ENCODE data around the gene DMD. TPM values are rescaled to one million over a fixed set of nuclear protein-coding genes. Genes with fewer than 3 reads are reported as not detected.

The DMD gene
- total RNA-seq, 2 experiments from 2014 or later: 0.27 to 0.49 TPM

DNA sequence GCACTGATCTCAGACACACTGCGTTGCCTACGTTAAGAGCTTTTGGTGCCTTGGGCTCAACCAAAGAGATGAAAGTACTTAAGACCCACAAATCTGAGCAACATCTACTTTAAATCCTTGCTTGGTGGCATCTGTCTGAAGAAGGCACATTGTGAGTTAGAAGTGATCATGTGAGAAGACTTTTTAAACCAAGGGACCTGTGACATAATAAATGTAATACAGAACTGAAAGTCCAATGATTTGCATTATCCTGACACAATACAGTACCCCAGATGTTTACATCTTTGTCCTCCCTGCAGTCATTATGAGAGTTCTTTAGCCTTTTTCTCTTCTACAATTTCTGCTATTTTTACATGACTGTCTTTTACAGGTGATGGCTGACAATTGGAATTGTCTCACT, 2042.8 kb downstream of the DMD start:
- POLR2A ChIA-PET: no interaction called here
- TF ChIP-seq, protein P1, sequence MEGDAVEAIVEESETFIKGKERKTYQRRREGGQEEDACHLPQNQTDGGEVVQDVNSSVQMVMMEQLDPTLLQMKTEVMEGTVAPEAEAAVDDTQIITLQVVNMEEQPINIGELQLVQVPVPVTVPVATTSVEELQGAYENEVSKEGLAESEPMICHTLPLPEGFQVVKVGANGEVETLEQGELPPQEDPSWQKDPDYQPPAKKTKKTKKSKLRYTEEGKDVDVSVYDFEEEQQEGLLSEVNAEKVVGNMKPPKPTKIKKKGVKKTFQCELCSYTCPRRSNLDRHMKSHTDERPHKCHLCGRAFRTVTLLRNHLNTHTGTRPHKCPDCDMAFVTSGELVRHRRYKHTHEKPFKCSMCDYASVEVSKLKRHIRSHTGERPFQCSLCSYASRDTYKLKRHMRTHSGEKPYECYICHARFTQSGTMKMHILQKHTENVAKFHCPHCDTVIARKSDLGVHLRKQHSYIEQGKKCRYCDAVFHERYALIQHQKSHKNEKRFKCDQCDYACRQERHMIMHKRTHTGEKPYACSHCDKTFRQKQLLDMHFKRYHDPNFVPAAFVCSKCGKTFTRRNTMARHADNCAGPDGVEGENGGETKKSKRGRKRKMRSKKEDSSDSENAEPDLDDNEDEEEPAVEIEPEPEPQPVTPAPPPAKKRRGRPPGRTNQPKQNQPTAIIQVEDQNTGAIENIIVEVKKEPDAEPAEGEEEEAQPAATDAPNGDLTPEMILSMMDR (IDR thresholded peaks at IDR 0.05): no peak

DNA sequence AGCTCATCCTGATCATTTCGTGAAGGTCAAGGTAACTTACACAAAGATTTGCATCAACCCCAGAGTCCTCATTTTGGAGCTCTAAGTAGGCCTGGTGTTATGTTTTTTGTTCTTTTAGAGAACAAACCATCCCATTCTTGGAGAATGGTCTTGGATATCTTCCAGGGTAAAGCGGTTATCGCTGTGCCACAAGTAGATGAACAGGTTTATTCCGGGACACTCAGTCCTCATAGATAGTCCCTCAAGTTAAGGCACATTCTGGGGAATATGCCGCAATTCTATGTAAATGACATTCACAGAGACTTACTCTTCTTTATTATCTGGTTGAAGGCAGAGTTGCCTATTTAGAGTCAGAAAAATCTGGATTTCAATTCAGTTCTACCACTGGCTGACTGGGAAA, 2044.5 kb downstream of the DMD start:
- ChIA-PET CTCF (no interaction called here), POLR2A (no interaction called here)
- ATAC-seq (no peak), DNase-seq (no peak)
- no peaks in the 10 kb centered on the region for H3K36me3 Mint-ChIP-seq (ENCODE audit: low read depth)
- H3K27ac Mint-ChIP-seq: no peak overlapping the region
- TF ChIP-seq, protein P1 (IDR thresholded peaks at IDR 0.05): no peak
- H3K27me3 Mint-ChIP-seq: peaks cover 2% of the 10 kb centered on the region
- H3K4me1 Mint-ChIP-seq (ENCODE audit: low read depth): no peaks in the 10 kb centered on the region
- intact Hi-C loops (cut with micrococcal nuclease): no loop called here
- H3K4me3 Mint-ChIP-seq: no peak overlapping the region
- H3K9me3 Mint-ChIP-seq: no peaks in the 10 kb centered on the region

More for the DNA sequence above, 2042.8 kb downstream of the DMD start:
- Mint-ChIP-seq H3K9me3 (no peaks in the 10 kb centered on the region), H3K4me3 (no peak overlapping the region), H3K4me1 (ENCODE audit: low read depth) (no peaks in the 10 kb centered on the region), H3K36me3 (ENCODE audit: low read depth) (no peaks in the 10 kb centered on the region), H3K27me3 (peaks cover 2% of the 10 kb centered on the region), H3K27ac (no peak overlapping the region)
- DNase-seq (no peak), ATAC-seq (no peak)
- intact Hi-C loops (cut with micrococcal nuclease): no loop called here
- CTCF ChIA-PET: no interaction called here

DNA sequence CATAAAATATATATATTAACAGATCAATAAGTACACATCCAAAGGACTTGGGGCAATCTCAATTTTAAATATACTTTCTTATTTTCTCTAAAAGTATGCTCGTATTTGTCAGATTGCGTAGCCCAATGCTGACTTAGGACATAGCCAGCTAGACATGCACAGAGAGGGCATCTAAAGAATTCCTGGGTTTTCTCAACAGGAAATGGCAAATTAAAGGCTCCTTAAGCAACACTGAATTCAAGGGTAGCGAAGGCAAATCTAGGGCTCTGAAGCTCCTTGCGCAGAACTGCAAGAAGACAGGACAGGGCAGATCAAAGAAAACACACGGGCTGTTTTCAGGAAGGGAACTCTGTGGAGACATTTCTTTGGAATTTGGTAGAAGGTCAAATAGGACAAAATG, 2044.9 kb downstream of the DMD start:
- TF ChIP-seq, protein P1 (IDR thresholded peaks at IDR 0.05): no peak
- no peaks in the 10 kb centered on the region for H3K36me3 Mint-ChIP-seq (ENCODE audit: low read depth)
- H3K27me3 Mint-ChIP-seq: peaks cover 2% of the 10 kb centered on the region
- POLR2A ChIA-PET: no interaction called here
- intact Hi-C loops (cut with micrococcal nuclease): no loop called here
- no peak for ATAC-seq
- no peaks in the 10 kb centered on the region for H3K4me1 Mint-ChIP-seq (ENCODE audit: low read depth)
- no peak for DNase-seq
- H3K27ac Mint-ChIP-seq: no peak overlapping the region
- H3K9me3 Mint-ChIP-seq: no peaks in the 10 kb centered on the region
- H3K4me3 Mint-ChIP-seq: no peak overlapping the region
- CTCF ChIA-PET: no interaction called here

DNA sequence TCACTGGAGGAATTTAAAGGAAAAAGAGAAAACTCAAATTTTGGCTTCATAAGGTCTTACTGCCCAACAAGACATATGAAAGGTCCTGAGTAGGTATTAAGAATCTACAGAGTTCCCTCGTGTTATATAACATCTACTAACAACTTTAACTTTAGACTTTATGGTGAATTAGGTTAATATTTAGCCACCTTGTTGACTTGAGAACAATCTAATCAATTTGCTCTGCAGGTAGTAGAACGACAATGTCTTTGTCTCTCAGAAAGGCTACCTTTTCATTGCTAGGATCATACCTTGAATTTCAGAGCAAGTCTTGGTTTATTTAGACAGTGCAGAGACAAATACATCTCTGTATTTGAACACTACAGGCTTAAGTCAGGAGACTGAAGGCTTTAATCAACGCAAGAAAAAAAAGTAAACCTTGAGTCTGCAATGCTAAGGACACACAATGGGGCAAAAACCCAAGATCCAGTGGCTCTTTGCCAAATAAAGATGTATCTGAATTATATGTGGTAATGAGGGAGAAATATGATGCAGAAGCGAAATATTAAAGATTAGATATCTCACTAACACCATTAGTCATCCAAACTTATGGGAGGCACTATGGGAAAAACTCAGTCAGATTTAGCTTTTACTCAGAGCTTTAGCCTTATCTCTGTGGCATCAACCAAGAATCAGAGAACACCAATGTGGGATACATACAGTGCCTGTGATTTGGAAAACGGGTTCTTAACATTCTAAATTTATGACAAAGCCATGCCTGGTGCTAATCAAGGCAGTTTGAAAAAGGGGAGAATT, 2045.9 kb downstream of the DMD start:
- ChIA-PET CTCF (no interaction called here), POLR2A (no interaction called here)
- intact Hi-C loops (cut with micrococcal nuclease): no loop called here
- H3K27me3 Mint-ChIP-seq: peaks cover 2% of the 10 kb centered on the region
- H3K27ac Mint-ChIP-seq: no peak overlapping the region
- DNase-seq: no peak
- TF ChIP-seq, protein P1 (IDR thresholded peaks at IDR 0.05): no peak
- no peak for ATAC-seq
- no peak overlapping the region for H3K4me3 Mint-ChIP-seq
- no peaks in the 10 kb centered on the region for H3K4me1 Mint-ChIP-seq (ENCODE audit: low read depth)
- H3K36me3 Mint-ChIP-seq (ENCODE audit: low read depth): no peaks in the 10 kb centered on the region
- H3K9me3 Mint-ChIP-seq: no peaks in the 10 kb centered on the region

DNA sequence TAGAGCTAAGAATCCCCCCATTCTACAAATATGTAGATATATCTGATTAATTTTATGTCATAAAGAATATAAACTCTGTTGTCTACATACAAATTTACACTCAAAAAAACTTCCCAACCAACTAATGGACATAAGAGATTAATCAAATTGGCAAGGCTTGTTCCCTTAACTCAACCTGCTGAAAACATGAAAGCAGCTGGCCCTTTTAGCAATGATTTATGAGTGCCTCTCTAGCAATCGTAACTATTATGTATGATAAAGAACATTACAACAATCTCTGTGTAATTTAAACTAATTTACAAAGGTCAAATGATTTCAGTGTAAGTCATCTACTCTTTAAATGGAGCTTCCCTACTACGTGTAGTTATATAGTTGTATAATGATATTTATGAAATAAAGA, 2056.4 kb downstream of the DMD start:
- Mint-ChIP-seq H3K4me3 (no peak overlapping the region), H3K4me1 (ENCODE audit: low read depth) (no peaks in the 10 kb centered on the region), H3K27me3 (no peaks in the 10 kb centered on the region), H3K36me3 (ENCODE audit: low read depth) (no peaks in the 10 kb centered on the region), H3K9me3 (no peaks in the 10 kb centered on the region), H3K27ac (no peak overlapping the region)
- CTCF ChIA-PET: no interaction called here
- ATAC-seq: no peak
- no peak for DNase-seq
- POLR2A ChIA-PET: no interaction called here
- TF ChIP-seq, protein P1 (IDR thresholded peaks at IDR 0.05): no peak
- intact Hi-C loops (cut with micrococcal nuclease): no loop called here
